ENCODE measurements around the gene TIMP3. TPM values are rescaled to one million over a fixed set of nuclear protein-coding genes. Genes with fewer than 3 reads are reported as not detected.

Gene TIMP3
- total RNA-seq, 1 donor from 2014 or later = 116 TPM

- no peak for DNase-seq (ENCODE audit: low read depth in 2 of 2)
Observed at GRCh38 chr22:32785321-32786026, 16.0 kb upstream of the TIMP3 start.

GRCh38 chr22:32786027-32786418 is 15.5 kb upstream of the TIMP3 start:
- DNase-seq (ENCODE audit: low read depth in 2 of 2) = no peak

DNA sequence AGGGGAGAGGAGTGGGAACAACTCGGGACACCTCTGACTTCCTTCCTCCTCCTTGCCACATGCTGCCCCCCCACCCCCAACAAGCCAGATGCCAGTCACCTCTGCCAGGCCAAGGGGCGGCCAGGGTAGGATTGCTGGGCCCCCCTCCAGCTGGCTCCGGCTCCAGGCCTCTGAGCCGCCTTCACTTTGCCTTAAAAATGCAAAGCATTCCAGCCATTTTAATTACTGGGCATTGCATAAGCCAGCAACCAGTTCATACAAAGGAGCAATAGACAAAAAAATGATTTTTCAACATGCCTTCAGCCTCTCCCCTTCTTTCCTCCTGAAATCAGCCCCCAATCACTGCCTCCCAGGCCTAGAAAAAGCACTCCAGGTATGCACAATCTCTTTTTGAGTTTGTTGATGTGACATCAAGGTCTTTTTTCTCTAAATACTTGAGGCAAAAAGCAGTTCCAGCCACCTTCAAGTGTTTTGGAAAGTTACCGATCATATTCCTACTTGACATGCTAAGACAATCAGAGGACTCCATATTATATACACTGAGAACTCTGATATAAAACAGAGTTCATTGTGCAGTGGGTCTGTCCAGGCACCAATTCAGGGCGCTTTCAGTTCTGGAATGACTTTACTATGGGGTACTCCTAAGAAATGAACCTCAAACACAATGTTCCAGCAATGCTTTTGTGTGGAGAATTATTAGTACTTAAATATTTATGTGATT is 12.4 kb upstream of the TIMP3 start:
- DNase-seq (ENCODE audit: low read depth in 2 of 2) = no peak

- no peak for DNase-seq (ENCODE audit: low read depth in 2 of 2)
Observed at GRCh38 chr22:32789797-32790620, 11.5 kb upstream of the TIMP3 start.

- no peak for DNase-seq (ENCODE audit: low read depth in 2 of 2)
Observed at GRCh38 chr22:32791056-32791455, 10.4 kb upstream of the TIMP3 start.

DNA sequence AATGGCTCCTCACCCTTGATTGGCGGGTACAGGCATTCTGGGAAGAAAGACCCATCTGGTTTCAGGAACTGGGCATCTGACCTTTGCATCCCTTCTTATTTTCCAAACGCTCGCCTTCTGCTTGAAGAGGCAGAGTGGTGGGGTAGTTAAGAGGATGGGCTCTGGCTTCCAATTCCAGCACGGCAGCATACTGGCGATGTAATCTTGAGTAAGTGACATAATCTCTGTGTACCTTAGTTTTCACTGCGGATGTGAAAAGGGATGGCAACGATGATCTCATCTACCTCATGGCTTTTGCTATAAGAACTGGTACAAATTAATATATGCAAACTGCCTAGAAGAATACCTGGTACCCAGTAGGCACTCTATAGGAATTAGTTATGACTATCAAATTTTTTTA is 10.0 kb upstream of the TIMP3 start:
- DNase-seq (ENCODE audit: low read depth in 2 of 2) = no peak

- no peak for DNase-seq (ENCODE audit: low read depth in 2 of 2)
Observed at GRCh38 chr22:32793589-32793988, 7.9 kb upstream of the TIMP3 start.

GRCh38 chr22:32794449-32795213 is 6.9 kb upstream of the TIMP3 start:
- DNase-seq (ENCODE audit: low read depth in 2 of 2) = no peak

DNA sequence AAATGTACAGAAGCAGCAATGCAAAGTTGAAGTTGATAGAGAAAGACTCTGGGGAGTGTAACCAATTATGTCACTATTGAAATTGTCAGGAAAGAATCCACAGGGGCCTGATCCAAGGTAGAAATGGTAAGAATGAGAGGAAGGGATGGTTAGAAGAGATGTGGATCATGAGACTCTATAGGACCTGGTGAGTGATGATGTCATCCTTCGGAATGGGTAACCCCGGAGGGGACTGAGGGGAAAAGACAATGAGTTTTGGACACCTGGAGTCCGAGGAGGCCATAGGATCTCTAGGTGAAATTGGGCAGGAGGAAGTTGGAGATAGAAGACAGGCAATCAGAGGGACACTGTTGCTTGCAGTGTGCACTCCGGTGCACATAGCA is 6.3 kb upstream of the TIMP3 start:
- no peak for DNase-seq (ENCODE audit: low read depth in 2 of 2)

DNA sequence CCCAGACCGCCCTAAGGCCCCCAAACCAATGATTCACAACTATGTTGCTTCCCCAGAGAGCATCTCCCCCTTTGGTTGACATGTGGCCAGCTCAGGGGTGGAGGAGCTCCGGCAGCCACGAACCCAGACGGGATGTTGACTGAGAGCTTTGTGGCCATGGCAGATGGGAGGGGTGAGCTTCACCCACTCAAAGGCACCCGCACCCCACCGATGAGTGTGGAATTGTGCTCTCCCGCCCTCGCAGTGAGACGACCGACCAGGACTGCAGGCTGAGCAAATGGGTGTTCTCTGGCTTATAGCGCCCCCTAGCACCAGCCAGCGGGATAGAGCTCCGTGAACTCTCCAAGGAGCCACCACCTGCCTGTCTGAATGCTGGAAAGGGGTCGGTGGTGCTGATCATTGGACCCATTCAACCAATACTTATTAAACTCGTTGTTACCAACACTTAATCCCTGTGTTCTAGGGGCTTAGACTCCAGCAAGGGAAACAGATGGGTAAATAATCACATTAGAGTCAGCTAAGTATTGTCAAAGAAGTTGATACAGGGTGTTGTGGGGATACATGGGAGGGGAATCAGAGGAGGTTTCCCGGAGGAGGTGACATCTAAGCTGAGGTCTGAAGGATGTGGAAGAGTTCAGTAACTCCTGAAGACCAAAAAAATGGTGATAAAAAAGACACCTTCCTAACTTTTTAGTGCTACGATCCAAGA is 4.5 kb upstream of the TIMP3 start:
- peak in 1 of 2 donors; percentile 51 for DNase-seq (ENCODE audit: low read depth in 2 of 2)

DNA sequence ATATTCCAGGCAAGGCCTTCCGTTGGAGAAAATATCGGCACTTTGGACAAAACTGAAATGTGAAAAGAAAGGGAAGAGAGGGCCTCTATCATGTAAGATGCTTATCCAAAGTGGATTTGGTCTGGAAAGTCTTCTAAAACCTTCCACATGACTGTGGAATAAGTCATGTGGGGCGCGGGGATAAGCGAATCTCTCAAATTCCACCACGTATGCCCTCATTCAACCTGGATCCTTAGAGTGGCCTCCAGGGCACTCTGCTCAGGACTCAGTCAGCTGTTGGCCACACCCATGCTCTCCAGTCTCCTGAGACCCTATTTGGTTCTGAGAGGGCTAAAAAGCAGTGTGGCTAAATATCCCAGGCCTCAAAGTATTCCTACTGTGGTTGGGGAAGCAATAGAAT is 2.0 kb upstream of the TIMP3 start:
- DNase-seq (ENCODE audit: low read depth in 2 of 2) = no peak

DNA sequence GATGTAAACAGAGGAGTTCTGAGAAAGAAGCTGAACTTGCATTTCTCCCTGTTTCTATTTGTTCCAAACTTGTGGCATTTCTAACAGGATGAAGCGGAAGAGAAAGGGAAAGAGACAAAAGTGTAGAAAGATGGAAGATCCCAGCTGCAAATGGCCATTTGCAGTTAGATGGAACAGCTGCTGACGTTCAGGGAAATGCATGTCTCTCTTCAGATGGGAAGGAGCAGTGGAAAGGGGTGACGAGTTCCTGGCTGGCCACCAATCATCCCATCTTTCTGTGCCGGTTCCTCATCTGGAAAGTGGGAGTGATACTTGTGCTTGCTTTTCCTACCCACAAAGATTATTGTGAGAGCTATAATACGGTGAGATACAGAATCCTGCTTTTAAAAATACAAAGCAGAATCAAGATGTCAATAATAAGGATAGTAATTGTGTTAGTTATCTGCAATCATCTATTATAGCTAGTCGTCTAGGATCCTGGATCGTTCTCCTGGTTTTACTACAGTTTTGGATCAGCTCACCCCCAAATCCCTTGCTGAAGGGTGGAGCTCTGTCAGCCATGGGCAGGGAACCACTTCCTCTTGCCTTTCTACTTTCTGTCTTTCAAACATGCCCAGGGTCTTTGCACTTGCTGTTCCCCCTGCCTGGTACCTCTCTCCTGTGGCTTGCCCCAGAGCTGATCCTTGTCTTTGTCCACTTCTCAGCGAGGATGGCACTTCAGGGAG is 1.2 kb upstream of the TIMP3 start:
- DNase-seq (ENCODE audit: low read depth in 2 of 2) = no peak

DNA sequence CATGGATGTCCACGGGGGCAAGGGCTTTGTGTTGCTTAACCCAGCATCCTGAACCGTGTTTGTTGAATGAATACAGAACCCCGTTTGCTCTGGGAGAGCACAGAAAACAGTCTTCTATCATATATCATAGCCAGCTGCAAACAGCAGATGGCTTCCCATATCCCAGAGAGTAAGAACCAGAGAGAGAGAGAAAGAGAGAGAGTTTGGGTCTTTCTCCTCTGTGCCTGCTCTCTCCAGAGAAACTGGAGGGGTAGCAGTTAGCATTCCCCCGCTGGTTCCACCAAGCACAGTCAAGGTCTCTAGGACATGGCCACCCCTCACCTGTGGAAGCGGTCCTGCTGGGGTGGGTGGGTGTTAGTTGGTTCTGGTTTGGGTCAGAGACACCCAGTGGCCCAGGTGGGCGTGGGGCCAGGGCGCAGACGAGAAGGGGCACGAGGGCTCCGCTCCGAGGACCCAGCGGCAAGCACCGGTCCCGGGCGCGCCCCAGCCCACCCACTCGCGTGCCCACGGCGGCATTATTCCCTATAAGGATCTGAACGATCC is 440 bp upstream of the TIMP3 start:
- DNase-seq (ENCODE audit: low read depth in 2 of 2) = no peak

GRCh38 chr22:32802237-32802765 is 796 bp downstream of the TIMP3 start:
- no peak for DNase-seq (ENCODE audit: low read depth in 2 of 2)

DNA sequence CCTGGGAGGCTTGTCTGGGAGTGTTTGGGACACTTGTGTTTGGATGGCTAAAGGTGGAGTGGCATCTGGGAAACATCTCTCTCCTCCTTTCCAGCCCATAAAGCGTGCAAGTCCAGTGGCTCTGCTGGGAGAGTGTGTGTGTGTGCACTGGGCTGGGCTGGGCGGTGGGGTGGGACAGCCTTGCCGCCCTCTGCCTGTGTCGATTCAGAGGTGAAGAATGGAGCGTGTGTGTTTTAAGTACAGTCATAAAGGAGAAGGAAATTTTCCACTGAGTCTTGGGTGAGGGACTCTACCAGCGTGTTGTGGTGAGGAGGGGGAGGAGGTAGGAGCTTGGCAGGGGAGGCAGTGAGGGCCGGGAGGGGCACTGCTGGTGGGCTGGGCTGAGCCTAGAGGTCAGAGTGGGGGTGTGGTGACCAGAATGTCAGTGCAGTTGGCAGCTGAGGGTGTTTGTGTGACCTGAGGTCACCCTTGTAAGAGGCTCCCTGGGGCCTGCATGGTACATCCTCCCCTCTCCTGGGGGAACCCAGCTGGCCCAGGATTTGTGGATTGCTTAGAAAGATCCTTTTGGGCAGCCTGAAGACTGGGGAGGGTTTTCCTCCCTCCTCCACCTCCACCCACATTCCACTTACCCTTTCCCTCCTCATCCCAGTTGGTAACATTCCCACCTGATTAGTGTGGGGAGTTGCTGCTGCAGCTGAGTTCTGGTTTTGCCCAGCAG is 1.7 kb downstream of the TIMP3 start:
- DNase-seq (ENCODE audit: low read depth in 2 of 2) = no peak

DNA sequence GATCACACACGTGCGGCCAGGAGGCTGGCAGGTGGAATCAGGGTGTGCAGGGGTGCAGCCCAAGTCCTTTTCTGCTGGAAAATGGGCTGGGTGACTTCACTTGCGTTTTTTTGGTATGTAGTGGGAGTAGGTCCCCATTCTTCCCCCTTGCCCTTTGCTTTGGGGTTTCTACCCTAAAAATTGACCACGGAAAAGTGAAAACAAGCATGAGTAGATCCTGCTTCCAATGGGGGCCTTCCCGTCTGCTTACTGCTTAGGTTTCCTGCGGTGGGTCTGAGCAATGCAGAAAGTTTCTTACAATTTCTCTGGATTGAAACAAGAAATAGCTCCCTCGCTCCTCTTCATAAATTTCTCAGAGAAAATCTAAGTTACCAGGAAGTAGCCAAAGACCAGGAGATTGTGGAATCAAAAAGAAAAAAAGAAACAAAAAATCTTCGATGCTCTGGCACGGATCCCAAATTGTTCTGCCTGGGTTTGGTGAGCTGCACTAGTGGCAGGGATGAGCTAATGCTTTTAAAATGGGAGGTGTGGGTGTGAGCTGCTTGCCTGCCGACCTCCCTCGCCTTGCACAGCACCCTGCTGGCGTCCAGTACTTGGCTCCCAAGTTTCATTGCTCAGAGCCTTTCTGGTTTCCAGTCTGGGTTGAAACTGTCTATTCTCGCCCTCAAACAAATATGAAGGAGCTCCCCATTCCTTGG is 2.4 kb downstream of the TIMP3 start:
- DNase-seq (ENCODE audit: low read depth in 2 of 2) = no peak

- DNase-seq (ENCODE audit: low read depth in 2 of 2) = no peak
Observed at GRCh38 chr22:32804531-32805360, 3.2 kb downstream of the TIMP3 start.
